ENCODE data around the gene LCN6. TPM values are rescaled to one million over a fixed set of nuclear protein-coding genes. Genes with fewer than 3 reads are reported as not detected.
A peak's percentile ranks its signal among the peaks of the same experiment; 100 is the strongest.
"Not testable (repeated sequence)": the region's sequence is repeated elsewhere in the genome, so short reads cannot be mapped to it uniquely, and the experiment has no call there.

The LCN6 gene
- polyA plus RNA-seq, 3 donors, result not detected

GRCh38 chr9:136705564-136705963 lies 42.8 kb downstream of the LCN6 start:
- H3K9me3 ChIP-seq (replicated peaks in 1 of 2; ENCODE audit: control insufficient read depth in 1 of 2, insufficient read depth in 1 of 2, low read length in 2 of 2), result no peaks in the 10 kb centered on the region

GRCh38 chr9:136704741-136705140 lies 43.6 kb downstream of the LCN6 start:
- H3K9ac ChIP-seq (ENCODE audit: insufficient read depth, low read length, poor library complexity, severe bottlenecking); H2AFZ ChIP-seq (ENCODE audit: insufficient read depth, low read depth, low read length, poor library complexity, severe bottlenecking); DNase-seq; H3K4me2 ChIP-seq (replicated peaks; ENCODE audit: extremely low read depth, low read length, poor library complexity, severe bottlenecking); H3K27ac Mint-ChIP-seq; H3K27ac ChIP-seq (ENCODE audit: low read depth in 1 of 2, low read length in 2 of 2); H3K4me3 ChIP-seq (replicated peaks in 1 of 3; ENCODE audit: low read depth in 2 of 3, low read length in 3 of 3); H3K9me3 ChIP-seq (replicated peaks in 1 of 2; ENCODE audit: control insufficient read depth in 1 of 2, insufficient read depth in 1 of 2, low read length in 2 of 2); H3K79me2 ChIP-seq (ENCODE audit: insufficient read depth, low read length); H3K36me3 ChIP-seq (replicated peaks in 1 of 2; ENCODE audit: control insufficient read depth in 1 of 2, insufficient read depth in 2 of 2, low read length in 2 of 2); H3K9me3 Mint-ChIP-seq; H3K36me3 Mint-ChIP-seq; H4K20me1 ChIP-seq (ENCODE audit: insufficient read depth, low read length); H3K4me3 Mint-ChIP-seq: not testable (repeated sequence)
- Mint-ChIP-seq H3K27me3 (ENCODE audit: low read depth in 3 of 3) (peaks cover 15 to 44% (median 24%) of the 10 kb centered on the region in 3 donors), H3K4me1 (peaks cover 45% of the 10 kb centered on the region)
- WGBS (ENCODE audit: insufficient coverage), result 100% methylated on average over 1 of the region's 8 CpGs
- Histone ChIP-seq H3K27me3 (ENCODE audit: control insufficient read depth in 2 of 2, insufficient read depth in 2 of 2, low read length in 2 of 2) (peaks cover 2 to 15% of the 10 kb centered on the region in 2 donors), H3K4me1 (ENCODE audit: control insufficient read depth in 1 of 2, insufficient read depth in 2 of 2, low read length in 2 of 2) (peaks cover 38 to 45% of the 10 kb centered on the region in 2 donors)
- intact Hi-C loops (cut with micrococcal nuclease), result loop anchor here in 1 of 2 donors (10.0 kb wide), 1 partner anchor 750 kb away; no protein-coding TSS in a partner anchor

More at GRCh38 chr9:136705564-136705963, 42.8 kb downstream of the LCN6 start:
- H2AFZ ChIP-seq (ENCODE audit: insufficient read depth, low read depth, low read length, poor library complexity, severe bottlenecking), result no peak overlapping the region
- Mint-ChIP-seq H3K9me3 (peaks cover 0 to 7% (median 1%) of the 10 kb centered on the region in 7 donors), H3K27ac (peak overlapping the region; percentile 10 to 87 (median 82)), H3K27me3 (ENCODE audit: low read depth in 3 of 3) (peaks cover 18 to 42% (median 28%) of the 10 kb centered on the region in 3 donors), H3K4me1 (peaks cover 38% of the 10 kb centered on the region), H3K4me3 (peak overlapping the region in 1 of 2 donors; percentile 64), H3K36me3 (peaks cover 0 to 3% of the 10 kb centered on the region in 2 donors)
- H3K36me3 ChIP-seq (replicated peaks in 1 of 2; ENCODE audit: control insufficient read depth in 1 of 2, insufficient read depth in 2 of 2, low read length in 2 of 2), result no peaks in the 10 kb centered on the region
- no CpG with 5 or more reads among the region's 7 CpGs for WGBS (ENCODE audit: insufficient coverage)
- H3K9ac ChIP-seq (ENCODE audit: insufficient read depth, low read length, poor library complexity, severe bottlenecking), result no peak overlapping the region
- peaks cover 29 to 37% of the 10 kb centered on the region in 2 donors for H3K4me1 ChIP-seq (ENCODE audit: control insufficient read depth in 1 of 2, insufficient read depth in 2 of 2, low read length in 2 of 2)
- no peak overlapping the region for H3K4me3 ChIP-seq (replicated peaks in 1 of 3; ENCODE audit: low read depth in 2 of 3, low read length in 3 of 3)
- peaks cover 2 to 17% of the 10 kb centered on the region in 2 donors for H3K27me3 ChIP-seq (ENCODE audit: control insufficient read depth in 2 of 2, insufficient read depth in 2 of 2, low read length in 2 of 2)
- no peak for TF ChIP-seq CTCF (IDR thresholded peaks at IDR 0.05)
- peak overlapping the region in 1 of 2 donors; percentile 53 for H3K27ac ChIP-seq (ENCODE audit: low read depth in 1 of 2, low read length in 2 of 2)
- peak; percentile 78 to 88 (median 78) for DNase-seq
- no peaks in the 10 kb centered on the region for H4K20me1 ChIP-seq (ENCODE audit: insufficient read depth, low read length)
- H3K4me2 ChIP-seq (replicated peaks; ENCODE audit: extremely low read depth, low read length, poor library complexity, severe bottlenecking), result no peak overlapping the region
- no peaks in the 10 kb centered on the region for H3K79me2 ChIP-seq (ENCODE audit: insufficient read depth, low read length)
- intact Hi-C loops (cut with micrococcal nuclease), result loop anchor here in 1 of 2 donors (10.0 kb wide), 1 partner anchor 751 kb away; no protein-coding TSS in a partner anchor

Data from CD14-positive monocyte (primary cell).